ENCODE data around the gene PSMC4.

GRCh38 chr19:39942366-39942730, 28.6 kb upstream of the PSMC4 start:
- no peak for TF ChIP-seq CTCF (IDR thresholded peaks at IDR 0.05 in 4 of 5, conservative IDR thresholded peaks at IDR 0.05 in 1 of 5)
- no peak for TF ChIP-seq POLR2A (IDR thresholded peaks at IDR 0.05)

All from gastrocnemius medialis (tissue), 4 donors.